ENCODE results near the gene OR1E2.
"Not testable (repeated sequence)": the region's sequence is repeated elsewhere in the genome, so short reads cannot be mapped to it uniquely, and the experiment has no call there.

OR1E2 gene

GRCh38 chr17:3400055-3400454 lies 33.6 kb downstream of the OR1E2 start:
- H3K9me3 ChIP-seq (ENCODE audit: control insufficient read depth in 1 of 2, low read length in 2 of 2), result no peaks in the 10 kb centered on the region
- no peak overlapping the region for H3K4me3 ChIP-seq (ENCODE audit: low read depth in 1 of 2, low read length in 2 of 2)
- H3K9ac ChIP-seq (ENCODE audit: low read depth in 1 of 2, low read length in 2 of 2), result no peak overlapping the region
- no peaks in the 10 kb centered on the region for H3K27me3 ChIP-seq (ENCODE audit: control insufficient read depth in 1 of 2, insufficient read depth in 2 of 2, low read length in 2 of 2)
- no peaks in the 10 kb centered on the region for H3K4me1 ChIP-seq (ENCODE audit: control insufficient read depth in 1 of 2, insufficient read depth in 2 of 2, low read length in 2 of 2)
- H3K27ac ChIP-seq (ENCODE audit: low read depth, low read length), result no peak overlapping the region
- H3K36me3 ChIP-seq (ENCODE audit: control insufficient read depth in 1 of 2, insufficient read depth in 2 of 2, low read length in 2 of 2), result no peaks in the 10 kb centered on the region

GRCh38 chr17:3398310-3398709 lies 35.3 kb downstream of the OR1E2 start, which contains the start of gene OR1E1:
Gene OR1E1 (minus strand): TSS chr17:3398410. CDS start chr17:3398410, 0 bp downstream.
- H3K4me3 ChIP-seq (ENCODE audit: low read depth in 1 of 2, low read length in 2 of 2), result no peak within 1 kb of the TSS

GRCh38 chr17:3397801-3398200 lies 35.8 kb downstream of the OR1E2 start:
- H3K4me3 ChIP-seq (ENCODE audit: low read depth in 1 of 2, low read length in 2 of 2); H3K36me3 ChIP-seq (ENCODE audit: control insufficient read depth in 1 of 2, insufficient read depth in 2 of 2, low read length in 2 of 2); H3K27me3 ChIP-seq (ENCODE audit: control insufficient read depth in 1 of 2, insufficient read depth in 2 of 2, low read length in 2 of 2); H3K9me3 ChIP-seq (ENCODE audit: control insufficient read depth in 1 of 2, low read length in 2 of 2); H3K4me1 ChIP-seq (ENCODE audit: control insufficient read depth in 1 of 2, insufficient read depth in 2 of 2, low read length in 2 of 2); H3K9ac ChIP-seq (ENCODE audit: low read depth in 1 of 2, low read length in 2 of 2); H3K27ac ChIP-seq (ENCODE audit: low read depth, low read length): not testable (repeated sequence)

More at GRCh38 chr17:3398310-3398709, 35.3 kb downstream of the OR1E2 start, which contains the start of gene OR1E1:
- Histone ChIP-seq H3K27ac (ENCODE audit: low read depth, low read length) (no peak within 1 kb of the TSS), H3K9me3 (ENCODE audit: control insufficient read depth in 1 of 2, low read length in 2 of 2) (no peaks in the 10 kb centered on the region), H3K4me1 (ENCODE audit: control insufficient read depth in 1 of 2, insufficient read depth in 2 of 2, low read length in 2 of 2) (no peaks in the 10 kb centered on the region), H3K27me3 (ENCODE audit: control insufficient read depth in 1 of 2, insufficient read depth in 2 of 2, low read length in 2 of 2) (no peaks in the 10 kb centered on the region), H3K36me3 (ENCODE audit: control insufficient read depth in 1 of 2, insufficient read depth in 2 of 2, low read length in 2 of 2) (no peaks in the 10 kb centered on the region), H3K9ac (ENCODE audit: low read depth in 1 of 2, low read length in 2 of 2) (no peak within 1 kb of the TSS)

- Histone ChIP-seq H3K4me1 (ENCODE audit: control insufficient read depth in 1 of 2, insufficient read depth in 2 of 2, low read length in 2 of 2) (no peaks in the 10 kb centered on the region), H3K9ac (ENCODE audit: low read depth in 1 of 2, low read length in 2 of 2) (no peak overlapping the region), H3K27ac (ENCODE audit: low read depth, low read length) (no peak overlapping the region), H3K4me3 (ENCODE audit: low read depth in 1 of 2, low read length in 2 of 2) (no peak overlapping the region), H3K27me3 (ENCODE audit: control insufficient read depth in 1 of 2, insufficient read depth in 2 of 2, low read length in 2 of 2) (no peaks in the 10 kb centered on the region), H3K9me3 (ENCODE audit: control insufficient read depth in 1 of 2, low read length in 2 of 2) (no peaks in the 10 kb centered on the region), H3K36me3 (ENCODE audit: control insufficient read depth in 1 of 2, insufficient read depth in 2 of 2, low read length in 2 of 2) (no peaks in the 10 kb centered on the region)
These were observed 43.9 kb downstream of the OR1E2 start for GRCh38 chr17:3389791-3390190.

GRCh38 chr17:3385869-3386816 lies 47.5 kb downstream of the OR1E2 start, which contains the start of gene OR3A2:
Gene OR3A2 (minus strand): TSS chr17:3386308.
- Histone ChIP-seq H3K27me3 (ENCODE audit: control insufficient read depth in 1 of 2, insufficient read depth in 2 of 2, low read length in 2 of 2) (no peaks in the 10 kb centered on the region), H3K9me3 (ENCODE audit: control insufficient read depth in 1 of 2, low read length in 2 of 2) (no peaks in the 10 kb centered on the region), H3K9ac (ENCODE audit: low read depth in 1 of 2, low read length in 2 of 2) (no peak within 1 kb of the TSS), H3K27ac (ENCODE audit: low read depth, low read length) (no peak within 1 kb of the TSS), H3K36me3 (ENCODE audit: control insufficient read depth in 1 of 2, insufficient read depth in 2 of 2, low read length in 2 of 2) (no peaks in the 10 kb centered on the region), H3K4me1 (ENCODE audit: control insufficient read depth in 1 of 2, insufficient read depth in 2 of 2, low read length in 2 of 2) (no peaks in the 10 kb centered on the region), H3K4me3 (ENCODE audit: low read depth in 1 of 2, low read length in 2 of 2) (no peak within 1 kb of the TSS)

Measured in duodenal mucosa (tissue), 2 donors.